PFSK-1 (cell line): Measurements from ENCODE around the gene SFT2D2.

Experiments
- POLR2AphosphoS5 ChIP-seq: IDR thresholded peaks from 2 replicates; pipeline ENCODE4 v1.6.1; 2012; ENCODE audit warnings: low read depth, mild to moderate bottlenecking, control low read depth, low read length, moderate library complexity
- REST ChIP-seq, 2 experiments: IDR thresholded peaks; 2 replicates each; pipeline versions ENCODE4 v1.6.1 to v1.8.0; 2011 to 2012; ENCODE audit warnings: low read depth in 2 of 2, low read length in 2 of 2, control low read depth in 1 of 2, inconsistent platforms in 1 of 2, mild to moderate bottlenecking in 1 of 2, moderate library complexity in 1 of 2; ENCODE audit not compliant: insufficient read depth in 1 of 2
- SIN3A ChIP-seq: IDR thresholded peaks from 2 replicates; pipeline ENCODE4 v1.6.1; 2012; ENCODE audit warnings: mild to moderate bottlenecking, low read length, moderate library complexity, borderline replicate concordance; ENCODE audit not compliant: insufficient read depth

- TF ChIP-seq POLR2AphosphoS5 = no peak
- no peak for TF ChIP-seq REST (IDR thresholded peaks at IDR 0.05; ENCODE audit: insufficient read depth in 1 of 2, low read depth in 2 of 2, low read length in 2 of 2)
- TF ChIP-seq SIN3A = no peak
These were observed 35.6 kb downstream of the SFT2D2 start for GRCh38 chr1:168261390-168261789.
